ENCODE measurements around the gene SULT1A1. TPM values are rescaled to one million over a fixed set of nuclear protein-coding genes. Genes with fewer than 3 reads are reported as not detected.

The SULT1A1 gene
- total and polyA plus RNA-seq, 4 donors, result 25.3 to 143 (median 102) TPM

DNA sequence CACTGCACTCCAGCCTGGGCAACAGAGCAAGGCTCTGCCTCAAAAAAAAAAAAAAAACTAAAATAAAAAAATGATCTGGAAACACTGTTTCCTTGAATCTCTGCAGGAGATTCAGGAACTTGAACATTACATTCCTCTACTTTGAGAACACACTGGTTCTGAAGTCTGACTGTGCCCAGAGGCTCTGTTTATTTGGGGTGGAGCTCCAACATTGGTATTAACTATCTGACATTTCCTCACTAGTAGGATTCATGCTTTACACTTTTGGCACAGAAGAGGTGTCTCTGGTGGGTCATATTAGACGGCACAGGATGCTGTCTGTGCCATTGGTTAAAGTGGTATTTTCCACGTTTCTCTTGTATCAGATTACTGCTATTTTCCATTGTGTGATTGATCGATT lies 23.4 kb downstream of the SULT1A1 start:
- H3K27me3 ChIP-seq (ENCODE audit: control insufficient read depth in 4 of 4, insufficient read depth in 4 of 4, low read length in 3 of 4), result no peaks in the 10 kb centered on the region
- peaks cover 9 to 69% (median 33%) of the 10 kb centered on the region in 4 donors for H3K36me3 ChIP-seq (ENCODE audit: control insufficient read depth in 4 of 4, insufficient read depth in 3 of 4, low read depth in 1 of 4, low read length in 3 of 4)
- no peak for DNase-seq (ENCODE audit: low spot score)
- H3K27ac ChIP-seq (ENCODE audit: low read depth in 1 of 2, low read length in 2 of 2), result no peak overlapping the region
- no peaks in the 10 kb centered on the region for H3K9me3 ChIP-seq (ENCODE audit: control insufficient read depth in 4 of 4, low read length in 3 of 4)
- H3K9ac ChIP-seq (ENCODE audit: low read depth in 1 of 2, low read length in 2 of 2), result no peak overlapping the region
- H3K4me3 ChIP-seq (ENCODE audit: low read depth in 1 of 3, low read length in 3 of 3), result no peak overlapping the region
- 94% methylated on average over 3 of the region's 3 CpGs for WGBS
- TF ChIP-seq, protein P1, sequence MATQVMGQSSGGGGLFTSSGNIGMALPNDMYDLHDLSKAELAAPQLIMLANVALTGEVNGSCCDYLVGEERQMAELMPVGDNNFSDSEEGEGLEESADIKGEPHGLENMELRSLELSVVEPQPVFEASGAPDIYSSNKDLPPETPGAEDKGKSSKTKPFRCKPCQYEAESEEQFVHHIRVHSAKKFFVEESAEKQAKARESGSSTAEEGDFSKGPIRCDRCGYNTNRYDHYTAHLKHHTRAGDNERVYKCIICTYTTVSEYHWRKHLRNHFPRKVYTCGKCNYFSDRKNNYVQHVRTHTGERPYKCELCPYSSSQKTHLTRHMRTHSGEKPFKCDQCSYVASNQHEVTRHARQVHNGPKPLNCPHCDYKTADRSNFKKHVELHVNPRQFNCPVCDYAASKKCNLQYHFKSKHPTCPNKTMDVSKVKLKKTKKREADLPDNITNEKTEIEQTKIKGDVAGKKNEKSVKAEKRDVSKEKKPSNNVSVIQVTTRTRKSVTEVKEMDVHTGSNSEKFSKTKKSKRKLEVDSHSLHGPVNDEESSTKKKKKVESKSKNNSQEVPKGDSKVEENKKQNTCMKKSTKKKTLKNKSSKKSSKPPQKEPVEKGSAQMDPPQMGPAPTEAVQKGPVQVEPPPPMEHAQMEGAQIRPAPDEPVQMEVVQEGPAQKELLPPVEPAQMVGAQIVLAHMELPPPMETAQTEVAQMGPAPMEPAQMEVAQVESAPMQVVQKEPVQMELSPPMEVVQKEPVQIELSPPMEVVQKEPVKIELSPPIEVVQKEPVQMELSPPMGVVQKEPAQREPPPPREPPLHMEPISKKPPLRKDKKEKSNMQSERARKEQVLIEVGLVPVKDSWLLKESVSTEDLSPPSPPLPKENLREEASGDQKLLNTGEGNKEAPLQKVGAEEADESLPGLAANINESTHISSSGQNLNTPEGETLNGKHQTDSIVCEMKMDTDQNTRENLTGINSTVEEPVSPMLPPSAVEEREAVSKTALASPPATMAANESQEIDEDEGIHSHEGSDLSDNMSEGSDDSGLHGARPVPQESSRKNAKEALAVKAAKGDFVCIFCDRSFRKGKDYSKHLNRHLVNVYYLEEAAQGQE (IDR thresholded peaks at IDR 0.05), result no peak
- TF ChIP-seq YY1 (IDR thresholded peaks at IDR 0.05), result no peak
- TF ChIP-seq HNF4G (IDR thresholded peaks at IDR 0.05), result no peak
- TF ChIP-seq, protein P2, sequence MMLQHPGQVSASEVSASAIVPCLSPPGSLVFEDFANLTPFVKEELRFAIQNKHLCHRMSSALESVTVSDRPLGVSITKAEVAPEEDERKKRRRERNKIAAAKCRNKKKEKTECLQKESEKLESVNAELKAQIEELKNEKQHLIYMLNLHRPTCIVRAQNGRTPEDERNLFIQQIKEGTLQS (IDR thresholded peaks at IDR 0.05), result no peak
- no peak for TF ChIP-seq EGR1 (IDR thresholded peaks at IDR 0.05; ENCODE audit: low read depth in 2 of 2)
- TF ChIP-seq NR2F2 (IDR thresholded peaks at IDR 0.05), result no peak
- no peak for TF ChIP-seq JUND (IDR thresholded peaks at IDR 0.05)
- TF ChIP-seq SP1 (IDR thresholded peaks at IDR 0.05), result no peak
- no peak for TF ChIP-seq GABPA (IDR thresholded peaks at IDR 0.05 in 1 of 2, conservative IDR thresholded peaks at IDR 0.05 in 1 of 2)
- H3K4me1 ChIP-seq (ENCODE audit: control insufficient read depth in 4 of 4, insufficient read depth in 4 of 4, low read length in 3 of 4), result no peaks in the 10 kb centered on the region

DNA sequence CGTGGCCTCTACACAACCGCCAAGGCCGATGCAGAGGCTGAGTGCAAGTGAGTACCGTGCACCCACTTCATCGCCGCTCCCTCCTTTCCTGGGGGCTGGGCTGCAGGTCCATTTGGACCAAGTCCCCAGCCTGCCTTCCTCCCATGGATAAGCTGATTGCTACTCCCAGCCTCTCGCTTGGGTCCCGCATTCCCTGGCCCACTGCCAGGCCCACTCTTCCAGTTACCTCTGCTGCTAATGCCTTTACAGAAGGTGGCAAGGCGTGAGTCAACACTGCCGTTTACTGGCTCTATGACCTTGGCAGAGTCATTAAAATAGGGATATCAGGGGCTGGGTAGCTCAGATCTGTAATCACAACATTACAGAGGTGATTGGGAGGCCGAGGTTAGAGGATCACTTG lies 24.2 kb downstream of the SULT1A1 start:
- Histone ChIP-seq H3K27ac (ENCODE audit: low read depth in 1 of 2, low read length in 2 of 2) (no peak overlapping the region), H3K27me3 (ENCODE audit: control insufficient read depth in 4 of 4, insufficient read depth in 4 of 4, low read length in 3 of 4) (no peaks in the 10 kb centered on the region), H3K9ac (ENCODE audit: low read depth in 1 of 2, low read length in 2 of 2) (no peak overlapping the region), H3K36me3 (ENCODE audit: control insufficient read depth in 4 of 4, insufficient read depth in 3 of 4, low read depth in 1 of 4, low read length in 3 of 4) (peaks cover 6 to 69% (median 30%) of the 10 kb centered on the region in 4 donors), H3K4me3 (ENCODE audit: low read depth in 1 of 3, low read length in 3 of 3) (no peak overlapping the region), H3K9me3 (ENCODE audit: control insufficient read depth in 4 of 4, low read length in 3 of 4) (no peaks in the 10 kb centered on the region), H3K4me1 (ENCODE audit: control insufficient read depth in 4 of 4, insufficient read depth in 4 of 4, low read length in 3 of 4) (no peaks in the 10 kb centered on the region)
- 86% methylated on average over 11 of the region's 11 CpGs for WGBS
- TF ChIP-seq YY1 (IDR thresholded peaks at IDR 0.05) (no peak), FOXA1 (IDR thresholded peaks at IDR 0.05) (no peak), NR2F2 (IDR thresholded peaks at IDR 0.05) (no peak), GABPA (IDR thresholded peaks at IDR 0.05 in 1 of 2, conservative IDR thresholded peaks at IDR 0.05 in 1 of 2) (no peak), FOXA2 (IDR thresholded peaks at IDR 0.05) (no peak), RAD21 (IDR thresholded peaks at IDR 0.05) (no peak), TAF1 (conservative IDR thresholded peaks at IDR 0.05) (no peak), JUND (IDR thresholded peaks at IDR 0.05) (no peak), RXRA (IDR thresholded peaks at IDR 0.05) (no peak), EGR1 (IDR thresholded peaks at IDR 0.05; ENCODE audit: low read depth in 2 of 2) (no peak)
- TF ChIP-seq, protein P3, sequence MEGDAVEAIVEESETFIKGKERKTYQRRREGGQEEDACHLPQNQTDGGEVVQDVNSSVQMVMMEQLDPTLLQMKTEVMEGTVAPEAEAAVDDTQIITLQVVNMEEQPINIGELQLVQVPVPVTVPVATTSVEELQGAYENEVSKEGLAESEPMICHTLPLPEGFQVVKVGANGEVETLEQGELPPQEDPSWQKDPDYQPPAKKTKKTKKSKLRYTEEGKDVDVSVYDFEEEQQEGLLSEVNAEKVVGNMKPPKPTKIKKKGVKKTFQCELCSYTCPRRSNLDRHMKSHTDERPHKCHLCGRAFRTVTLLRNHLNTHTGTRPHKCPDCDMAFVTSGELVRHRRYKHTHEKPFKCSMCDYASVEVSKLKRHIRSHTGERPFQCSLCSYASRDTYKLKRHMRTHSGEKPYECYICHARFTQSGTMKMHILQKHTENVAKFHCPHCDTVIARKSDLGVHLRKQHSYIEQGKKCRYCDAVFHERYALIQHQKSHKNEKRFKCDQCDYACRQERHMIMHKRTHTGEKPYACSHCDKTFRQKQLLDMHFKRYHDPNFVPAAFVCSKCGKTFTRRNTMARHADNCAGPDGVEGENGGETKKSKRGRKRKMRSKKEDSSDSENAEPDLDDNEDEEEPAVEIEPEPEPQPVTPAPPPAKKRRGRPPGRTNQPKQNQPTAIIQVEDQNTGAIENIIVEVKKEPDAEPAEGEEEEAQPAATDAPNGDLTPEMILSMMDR (IDR thresholded peaks at IDR 0.05; ENCODE audit: low read depth, low read length, missing input control), result no peak
- TF ChIP-seq, protein P2 (IDR thresholded peaks at IDR 0.05), result no peak
- TF ChIP-seq, protein P4, sequence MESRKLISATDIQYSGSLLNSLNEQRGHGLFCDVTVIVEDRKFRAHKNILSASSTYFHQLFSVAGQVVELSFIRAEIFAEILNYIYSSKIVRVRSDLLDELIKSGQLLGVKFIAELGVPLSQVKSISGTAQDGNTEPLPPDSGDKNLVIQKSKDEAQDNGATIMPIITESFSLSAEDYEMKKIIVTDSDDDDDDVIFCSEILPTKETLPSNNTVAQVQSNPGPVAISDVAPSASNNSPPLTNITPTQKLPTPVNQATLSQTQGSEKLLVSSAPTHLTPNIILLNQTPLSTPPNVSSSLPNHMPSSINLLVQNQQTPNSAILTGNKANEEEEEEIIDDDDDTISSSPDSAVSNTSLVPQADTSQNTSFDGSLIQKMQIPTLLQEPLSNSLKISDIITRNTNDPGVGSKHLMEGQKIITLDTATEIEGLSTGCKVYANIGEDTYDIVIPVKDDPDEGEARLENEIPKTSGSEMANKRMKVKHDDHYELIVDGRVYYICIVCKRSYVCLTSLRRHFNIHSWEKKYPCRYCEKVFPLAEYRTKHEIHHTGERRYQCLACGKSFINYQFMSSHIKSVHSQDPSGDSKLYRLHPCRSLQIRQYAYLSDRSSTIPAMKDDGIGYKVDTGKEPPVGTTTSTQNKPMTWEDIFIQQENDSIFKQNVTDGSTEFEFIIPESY (IDR thresholded peaks at IDR 0.05), result no peak
- no peak for DNase-seq (ENCODE audit: low spot score)
